Kasumi-1 (cell line): ENCODE measurements around the gene SELENOO.
"Not testable (repeated sequence)": the region's sequence is repeated elsewhere in the genome, so short reads cannot be mapped to it uniquely, and the experiment has no call there.

Experiments used
- DNase-seq, 2 experiments: peaks; one replicate each; lab custom pipeline; 2025; lab: John Stamatoyannopoulos, UW

SELENOO gene, protein sequence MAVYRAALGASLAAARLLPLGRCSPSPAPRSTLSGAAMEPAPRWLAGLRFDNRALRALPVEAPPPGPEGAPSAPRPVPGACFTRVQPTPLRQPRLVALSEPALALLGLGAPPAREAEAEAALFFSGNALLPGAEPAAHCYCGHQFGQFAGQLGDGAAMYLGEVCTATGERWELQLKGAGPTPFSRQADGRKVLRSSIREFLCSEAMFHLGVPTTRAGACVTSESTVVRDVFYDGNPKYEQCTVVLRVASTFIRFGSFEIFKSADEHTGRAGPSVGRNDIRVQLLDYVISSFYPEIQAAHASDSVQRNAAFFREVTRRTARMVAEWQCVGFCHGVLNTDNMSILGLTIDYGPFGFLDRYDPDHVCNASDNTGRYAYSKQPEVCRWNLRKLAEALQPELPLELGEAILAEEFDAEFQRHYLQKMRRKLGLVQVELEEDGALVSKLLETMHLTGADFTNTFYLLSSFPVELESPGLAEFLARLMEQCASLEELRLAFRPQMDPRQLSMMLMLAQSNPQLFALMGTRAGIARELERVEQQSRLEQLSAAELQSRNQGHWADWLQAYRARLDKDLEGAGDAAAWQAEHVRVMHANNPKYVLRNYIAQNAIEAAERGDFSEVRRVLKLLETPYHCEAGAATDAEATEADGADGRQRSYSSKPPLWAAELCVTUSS

DNA sequence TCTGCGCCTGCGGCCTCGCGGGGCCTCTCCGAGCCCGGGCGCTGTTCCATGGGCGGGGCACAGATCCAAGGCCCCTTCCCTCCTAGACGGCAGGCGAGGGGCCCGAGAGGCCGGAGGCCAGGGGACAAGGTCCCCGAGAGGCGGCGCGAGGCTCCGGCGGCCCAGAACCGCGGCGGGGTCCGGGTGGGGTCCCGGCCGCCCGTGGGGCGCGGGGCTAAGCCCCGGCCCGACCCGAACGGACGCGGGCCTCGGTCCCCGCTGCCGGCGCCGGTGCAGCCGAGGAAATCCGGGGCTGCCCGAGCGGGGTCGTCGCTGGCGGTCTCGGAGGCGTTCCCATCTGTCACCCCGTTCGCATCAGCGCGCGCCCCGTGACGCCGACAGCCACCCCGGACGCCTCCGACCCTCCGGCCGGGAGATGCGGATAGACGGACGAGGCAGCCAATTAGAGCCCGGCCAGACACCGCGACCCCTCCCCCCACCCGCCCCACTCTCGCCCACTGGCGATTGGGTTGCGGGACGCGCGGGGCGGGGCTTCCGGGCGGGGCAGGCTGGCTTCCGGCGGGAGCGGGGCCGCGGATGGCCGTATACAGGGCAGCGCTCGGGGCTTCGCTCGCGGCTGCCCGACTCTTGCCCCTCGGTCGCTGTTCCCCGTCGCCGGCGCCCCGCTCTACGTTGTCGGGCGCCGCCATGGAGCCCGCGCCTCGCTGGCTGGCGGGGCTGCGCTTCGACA, at the start of gene SELENOO:
Gene SELENOO, plus strand, starts transcription at position 551 of the 730 bp plus-strand sequence. Its CDS starts 26 bp downstream, at position 577.
- DNase-seq, result peak; percentile 85 to 91

DNA sequence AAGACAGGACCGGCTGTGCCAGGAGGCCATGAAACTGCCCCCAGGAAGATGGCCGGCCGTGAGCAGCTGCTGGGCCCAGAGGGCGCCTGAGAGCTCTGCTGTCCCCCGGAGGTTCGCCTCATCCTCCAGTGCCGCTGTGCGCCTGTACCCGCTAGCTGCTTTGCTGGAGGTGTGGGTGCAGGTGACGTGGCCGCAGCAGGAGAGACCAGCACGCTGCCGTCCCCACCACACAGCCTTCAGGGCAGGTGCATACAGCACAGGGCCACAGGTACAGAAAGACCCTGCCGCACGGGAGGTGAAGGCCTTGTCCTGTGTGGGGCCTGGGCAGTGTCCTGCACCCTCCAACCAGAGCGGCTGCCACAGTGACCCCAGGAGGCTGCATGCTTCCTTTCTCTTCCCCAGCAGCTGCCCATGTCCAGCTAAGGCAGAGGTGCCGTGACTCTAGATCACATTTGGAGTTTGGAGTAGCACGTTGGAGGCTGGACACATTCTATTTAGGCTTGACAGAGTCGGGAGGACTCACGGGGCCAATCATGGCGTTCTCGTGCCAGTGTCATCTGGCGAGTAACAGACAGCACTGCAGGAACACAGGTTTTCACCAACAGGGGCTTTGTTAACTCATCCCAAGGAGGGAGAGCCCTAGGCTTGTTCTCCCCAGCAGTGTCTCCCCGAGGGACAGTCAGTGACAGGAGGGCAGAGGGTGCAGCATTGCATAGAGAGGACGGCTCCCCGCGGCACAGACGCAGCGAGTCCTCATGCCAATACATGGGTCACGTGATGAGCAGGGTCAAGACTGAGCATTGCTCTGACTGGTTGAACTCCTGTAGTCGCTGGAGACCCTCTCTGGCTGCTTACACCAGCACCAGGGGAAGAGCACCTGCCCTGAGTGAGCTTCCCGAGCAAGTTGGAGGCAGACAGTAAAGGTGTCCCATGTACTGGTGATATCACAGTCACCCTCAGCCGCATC, 49.0 kb upstream of the SELENOO start:
- no peak for DNase-seq

DNA sequence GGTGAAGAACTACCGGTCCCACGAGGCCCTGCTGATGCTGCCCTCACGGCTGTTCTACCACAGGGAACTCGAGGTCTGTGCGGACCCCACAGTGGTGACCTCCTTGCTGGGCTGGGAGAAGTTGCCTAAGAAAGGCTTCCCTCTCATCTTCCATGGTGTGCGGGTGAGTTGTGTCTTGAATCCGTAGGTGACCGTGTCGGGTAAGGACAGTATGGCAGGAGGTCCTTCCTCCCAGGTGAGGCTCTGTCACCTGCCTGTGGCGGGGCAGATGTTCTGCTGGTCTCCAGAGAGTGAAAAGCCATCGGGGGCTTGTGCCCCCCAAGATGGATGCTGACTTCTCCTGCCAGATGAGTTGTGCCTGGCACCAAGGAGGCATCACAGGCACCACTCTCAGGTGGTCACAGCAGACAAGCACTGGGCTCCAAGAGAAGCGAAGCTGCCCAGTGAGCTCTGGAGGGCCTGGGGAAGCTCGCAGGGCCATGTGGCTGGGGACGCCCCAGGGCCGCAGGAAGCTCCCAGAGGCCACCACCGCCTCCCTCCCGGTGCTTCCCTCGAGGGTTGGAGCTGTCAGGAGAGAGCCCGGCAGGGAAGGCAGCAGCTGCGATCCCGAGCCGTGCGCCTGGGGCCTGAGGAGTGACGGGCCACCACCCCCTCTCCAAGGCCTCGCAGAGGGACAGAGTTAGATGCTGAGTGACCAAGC, 47.6 kb upstream of the SELENOO start:
- DNase-seq, result no peak

DNA sequence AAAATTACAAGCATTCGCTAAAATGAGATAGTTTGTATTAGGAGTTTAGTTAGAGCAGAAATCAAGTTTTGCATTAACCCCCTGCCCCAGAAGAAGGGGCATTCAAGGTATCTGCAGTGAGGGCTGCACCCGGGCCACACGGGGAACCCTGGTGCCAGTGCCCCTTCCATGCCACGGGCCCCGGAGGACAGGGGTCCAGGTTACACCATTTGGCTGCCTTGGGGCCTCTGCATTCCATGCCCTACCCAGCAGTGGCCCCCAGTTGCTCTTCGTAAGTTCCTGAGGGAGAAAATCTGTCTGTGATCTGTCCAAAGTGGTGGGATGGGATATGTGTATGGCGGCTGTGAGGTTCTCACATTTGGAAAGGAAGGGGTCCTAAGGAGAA, 47.1 kb upstream of the SELENOO start:
- no peak for DNase-seq

DNA sequence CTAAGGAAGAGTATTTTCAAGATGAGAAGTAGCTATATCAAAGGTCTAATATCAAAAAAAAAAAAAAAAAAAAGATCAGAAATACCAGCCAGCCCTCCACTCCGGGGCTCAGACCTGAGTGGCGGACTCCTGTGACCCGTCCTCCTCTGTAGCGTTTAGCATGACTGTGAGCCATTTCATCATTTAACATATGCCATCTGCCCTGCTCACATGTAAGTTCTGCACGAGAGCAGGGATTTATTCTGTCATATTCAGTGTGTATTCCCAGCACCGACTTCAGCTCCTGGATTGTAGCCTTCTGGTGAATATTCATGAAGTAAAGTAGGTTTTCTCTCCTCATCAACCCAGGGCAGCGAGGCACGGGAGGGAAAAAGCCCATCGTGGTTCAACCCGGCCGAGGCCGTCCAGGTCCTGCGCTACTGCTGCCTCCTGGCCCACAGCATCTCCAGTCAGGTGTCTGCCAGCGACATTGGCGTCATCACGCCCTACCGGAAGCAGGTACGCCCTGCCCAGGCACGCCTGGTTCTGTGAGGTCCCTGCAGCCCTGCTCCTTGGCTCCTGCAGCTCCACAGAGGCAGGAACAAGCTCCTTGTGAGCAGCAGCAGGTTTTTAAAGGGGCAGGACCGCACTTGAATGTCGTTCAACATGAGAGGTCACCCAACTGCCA, 43.0 kb upstream of the SELENOO start:
- DNase-seq, result no peak

DNA sequence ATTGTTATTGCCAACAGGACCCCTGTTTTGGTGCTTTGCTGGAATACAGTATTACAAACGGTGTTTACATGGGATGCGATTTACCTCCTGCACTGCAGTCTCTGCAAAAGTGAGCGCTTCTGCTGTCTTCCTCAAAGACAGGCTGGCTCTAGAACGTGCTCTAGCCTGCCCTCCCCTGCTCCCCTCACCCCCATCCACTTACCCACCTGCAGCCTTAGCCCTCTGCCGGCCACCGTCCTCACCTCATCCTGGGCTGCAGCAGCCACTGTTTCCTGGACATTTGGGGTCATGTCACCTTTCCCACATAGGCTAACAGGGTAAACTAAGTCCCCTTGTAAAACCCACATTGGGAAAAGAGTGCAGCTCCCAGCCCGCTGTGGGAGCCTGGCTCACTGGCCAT, 39.9 kb upstream of the SELENOO start:
- DNase-seq, result no peak

DNA sequence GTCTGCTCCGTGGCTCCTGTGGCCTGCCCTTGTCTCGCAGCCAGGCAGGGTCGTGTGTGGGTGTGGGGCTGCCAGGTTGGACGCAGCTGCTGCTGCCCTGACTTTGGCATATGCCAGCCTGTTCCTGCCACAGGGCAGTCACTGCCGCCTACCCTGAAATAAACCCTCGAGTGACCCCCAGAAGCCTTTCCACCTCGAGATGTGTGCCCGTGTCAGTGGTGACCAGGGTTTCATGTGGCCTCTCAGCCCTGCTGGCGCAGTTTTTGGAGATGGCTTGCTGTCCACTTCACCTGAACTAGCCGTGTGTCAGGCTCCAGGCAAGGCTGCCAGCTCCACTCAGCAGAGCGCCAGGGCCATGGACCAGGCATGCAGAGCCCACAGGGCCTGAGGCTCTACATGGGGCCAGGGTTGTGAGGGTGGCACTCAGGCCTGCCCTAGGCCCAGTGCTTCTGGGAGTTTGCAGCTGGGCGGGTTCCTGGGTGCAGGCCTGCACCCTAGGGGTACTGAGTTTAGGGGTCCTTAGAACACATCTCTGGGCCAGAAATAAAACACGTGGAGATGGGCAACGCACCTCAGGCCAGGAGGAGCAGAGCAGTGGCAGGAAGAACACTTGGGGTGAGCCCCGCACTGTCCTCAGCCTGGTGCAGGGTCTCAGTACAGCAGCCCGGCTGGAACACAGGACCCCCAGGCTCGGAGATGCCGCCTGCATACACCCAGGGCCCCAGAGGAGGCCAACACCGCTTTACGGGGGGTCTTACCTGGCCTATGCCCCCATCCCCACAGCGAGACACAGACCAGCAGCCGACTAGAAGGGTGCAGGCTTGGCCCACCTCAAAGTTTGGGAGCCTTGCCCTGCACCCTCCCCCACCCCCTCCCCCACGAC, 39.1 kb upstream of the SELENOO start:
- no peak for DNase-seq

DNA sequence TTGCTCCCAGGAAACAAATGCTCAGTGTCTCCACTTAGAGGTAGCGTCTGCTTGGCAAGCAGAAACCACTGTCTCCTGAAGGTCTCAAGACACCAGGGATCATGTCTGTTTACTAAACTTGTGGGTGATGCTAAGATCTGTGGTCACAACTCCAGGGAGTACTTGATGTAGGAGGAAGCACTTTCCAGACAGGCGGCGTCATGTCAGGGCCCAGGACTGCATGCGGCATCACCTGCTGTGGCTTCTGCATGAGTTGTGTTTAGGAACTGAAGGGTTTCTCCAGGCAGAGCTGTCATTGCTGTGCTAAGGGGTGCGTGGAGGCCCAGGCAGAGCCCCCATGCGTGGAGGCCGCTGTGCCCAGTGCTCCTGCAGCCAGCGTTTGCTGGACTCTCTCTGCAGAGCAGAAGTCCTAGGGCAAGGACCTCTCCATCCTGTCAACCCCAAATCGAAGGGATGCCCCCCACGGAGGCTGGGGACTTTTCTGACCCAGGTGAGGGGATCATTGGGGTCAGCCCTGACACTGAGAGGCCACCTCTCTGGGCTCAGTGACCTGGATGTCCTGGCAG, 38.3 kb upstream of the SELENOO start:
- DNase-seq, result no peak

DNA sequence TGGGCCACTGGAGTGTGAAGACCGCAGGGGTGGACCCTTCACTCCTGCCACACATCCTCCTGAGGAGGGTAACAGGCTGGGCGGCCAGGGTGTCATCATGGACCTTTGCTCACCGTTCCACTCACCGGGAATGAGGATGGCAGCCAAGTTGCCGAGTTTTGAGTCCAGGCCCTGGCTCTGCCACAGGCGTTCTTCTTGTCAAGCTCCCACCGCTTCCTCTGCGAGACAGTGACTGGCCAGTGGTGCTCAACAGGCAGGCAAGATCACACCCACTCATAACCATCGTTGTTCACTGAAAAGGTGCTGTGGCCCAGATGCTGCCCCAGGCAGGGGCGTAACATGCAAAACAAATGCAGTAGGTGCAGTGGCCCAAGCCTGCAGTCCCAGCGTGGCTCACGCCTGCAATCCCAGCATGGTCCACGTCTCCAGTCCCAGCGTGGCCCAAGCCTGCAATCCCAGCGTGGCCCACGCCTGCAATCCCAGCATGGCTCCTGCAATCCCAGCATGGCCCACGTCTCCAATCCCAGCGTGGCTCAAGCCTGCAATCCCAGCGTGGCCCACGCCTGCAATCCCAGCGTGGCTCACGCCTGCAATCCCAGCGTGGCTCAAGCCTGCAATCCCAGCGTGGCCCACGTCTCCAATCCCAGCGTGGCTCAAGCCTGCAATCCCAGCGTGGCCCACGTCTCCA, 35.2 kb upstream of the SELENOO start:
- no peak for DNase-seq

DNA sequence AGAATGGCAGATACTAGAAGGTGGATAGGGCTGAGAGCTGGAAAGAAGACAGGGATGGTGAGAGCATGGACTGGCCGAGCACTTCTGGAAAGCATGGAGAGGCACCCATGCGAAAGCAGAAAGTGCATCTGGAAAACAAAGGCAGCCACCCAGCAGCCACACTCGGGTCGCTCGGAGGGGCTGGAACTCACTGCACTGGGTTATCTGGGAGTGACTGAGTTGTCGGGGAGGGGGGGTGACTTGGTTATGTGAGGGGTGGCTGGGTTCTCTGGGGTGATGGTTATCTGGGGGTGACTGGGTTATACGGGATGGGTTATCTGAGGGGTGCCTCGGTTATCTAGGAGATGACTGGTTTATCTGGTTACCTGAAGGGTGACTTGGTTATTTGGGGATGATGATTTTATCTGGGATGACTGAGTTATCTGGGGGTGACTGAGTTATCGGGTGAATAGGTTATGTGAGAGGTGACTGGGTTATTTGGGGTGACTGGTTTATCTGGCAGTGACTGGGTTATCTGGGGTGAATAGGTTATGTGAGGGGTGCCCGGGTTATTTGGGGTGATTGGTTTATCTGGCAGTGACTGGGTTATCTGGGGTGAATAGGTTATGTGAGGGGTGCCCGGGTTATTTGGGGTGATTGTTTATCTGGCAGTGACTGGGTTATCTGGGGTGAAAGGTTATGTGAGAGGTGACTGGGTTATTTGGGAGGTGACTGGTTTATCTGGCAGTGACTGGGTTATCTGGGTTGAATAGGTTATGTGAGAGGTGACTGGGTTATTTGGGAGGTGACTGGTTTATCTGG, 32.9 kb upstream of the SELENOO start:
- no peak for DNase-seq

DNA sequence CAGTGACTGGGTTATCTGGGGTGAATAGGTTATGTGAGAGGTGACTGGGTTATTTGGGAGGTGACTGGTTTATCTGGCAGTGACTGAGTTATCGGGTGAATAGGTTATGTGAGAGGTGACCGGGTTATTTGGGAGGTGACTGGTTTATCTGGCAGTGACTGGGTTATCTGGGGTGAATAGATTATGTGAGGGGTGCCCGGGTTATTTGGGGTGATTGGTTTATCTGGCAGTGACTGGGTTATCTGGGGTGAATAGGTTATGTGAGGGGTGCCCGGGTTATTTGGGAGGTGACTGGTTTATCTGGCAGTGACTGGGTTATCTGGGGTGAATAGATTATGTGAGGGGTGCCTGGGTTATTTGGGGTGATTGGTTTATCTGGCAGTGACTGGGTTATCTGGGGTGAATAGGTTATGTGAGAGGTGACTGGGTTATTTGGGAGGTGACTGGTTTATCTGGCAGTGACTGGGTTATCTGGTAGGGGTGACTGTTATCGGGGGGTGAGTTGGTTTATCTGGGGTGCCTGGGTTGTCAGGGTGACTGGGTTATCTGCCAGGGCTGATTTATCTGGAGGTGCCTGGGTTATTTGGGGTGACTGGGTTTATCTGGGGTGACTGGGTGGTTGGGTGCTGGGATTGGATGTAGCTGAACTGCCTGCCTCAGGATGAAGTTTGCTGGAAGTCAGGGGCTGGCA, 32.2 kb upstream of the SELENOO start:
- DNase-seq, result not testable (repeated sequence)

DNA sequence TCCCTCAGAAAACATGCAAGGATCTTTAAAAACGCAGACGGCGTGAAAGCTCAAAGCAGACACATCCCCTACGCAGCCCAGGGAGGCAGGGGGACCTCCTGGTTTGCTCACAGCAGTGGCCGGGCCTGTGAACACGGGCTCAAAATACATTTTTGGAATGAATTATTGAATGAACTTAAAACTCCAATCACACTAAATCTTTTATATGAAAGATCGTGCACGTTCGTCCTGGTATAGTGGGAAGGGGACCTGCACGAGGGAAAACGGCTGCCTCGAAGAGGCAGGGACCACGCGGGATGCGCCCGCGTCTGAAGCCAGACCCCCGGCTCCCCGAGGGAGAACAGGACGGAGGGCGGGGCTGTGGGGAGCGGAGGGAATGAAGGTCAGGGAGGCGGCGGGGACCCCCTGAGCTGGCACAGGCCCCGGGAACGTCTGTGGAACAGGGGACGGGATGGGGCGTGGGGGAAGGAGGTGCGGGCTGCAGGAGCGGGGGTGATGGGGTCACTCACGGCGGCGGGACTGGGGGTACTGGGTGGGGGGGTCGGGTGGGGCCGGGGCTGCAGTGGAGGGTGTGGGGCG, 31.5 kb upstream of the SELENOO start:
- DNase-seq, result no peak

DNA sequence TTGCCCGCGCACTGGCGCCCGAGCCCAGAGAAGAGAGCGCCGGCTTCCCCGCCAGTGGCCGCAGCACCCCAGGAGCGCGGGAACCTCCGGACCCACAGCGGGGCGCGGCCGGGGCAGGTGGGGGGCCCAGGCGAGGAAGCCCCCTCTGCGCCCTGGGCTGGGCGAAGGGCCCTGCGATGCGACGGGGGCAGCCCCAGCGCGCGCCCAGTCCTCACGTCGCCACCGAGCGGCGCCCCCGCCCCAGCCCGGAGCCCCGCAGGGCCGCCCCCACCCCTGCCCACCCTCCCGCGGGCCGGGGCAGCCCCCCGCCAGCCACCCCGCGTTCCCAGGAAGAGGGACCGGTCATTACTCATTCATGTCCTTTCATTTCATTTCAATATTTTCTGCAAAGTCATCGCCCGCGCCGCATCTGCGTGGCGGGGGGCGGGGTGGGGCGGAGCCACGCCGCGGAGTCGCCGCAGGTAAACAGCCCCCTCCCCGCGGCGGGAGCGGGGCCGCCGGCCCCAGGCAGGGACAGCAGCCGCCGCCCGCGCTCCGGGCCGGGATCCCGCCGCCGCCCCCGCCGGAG, 31.0 kb upstream of the SELENOO start:
- DNase-seq, result no peak

DNA sequence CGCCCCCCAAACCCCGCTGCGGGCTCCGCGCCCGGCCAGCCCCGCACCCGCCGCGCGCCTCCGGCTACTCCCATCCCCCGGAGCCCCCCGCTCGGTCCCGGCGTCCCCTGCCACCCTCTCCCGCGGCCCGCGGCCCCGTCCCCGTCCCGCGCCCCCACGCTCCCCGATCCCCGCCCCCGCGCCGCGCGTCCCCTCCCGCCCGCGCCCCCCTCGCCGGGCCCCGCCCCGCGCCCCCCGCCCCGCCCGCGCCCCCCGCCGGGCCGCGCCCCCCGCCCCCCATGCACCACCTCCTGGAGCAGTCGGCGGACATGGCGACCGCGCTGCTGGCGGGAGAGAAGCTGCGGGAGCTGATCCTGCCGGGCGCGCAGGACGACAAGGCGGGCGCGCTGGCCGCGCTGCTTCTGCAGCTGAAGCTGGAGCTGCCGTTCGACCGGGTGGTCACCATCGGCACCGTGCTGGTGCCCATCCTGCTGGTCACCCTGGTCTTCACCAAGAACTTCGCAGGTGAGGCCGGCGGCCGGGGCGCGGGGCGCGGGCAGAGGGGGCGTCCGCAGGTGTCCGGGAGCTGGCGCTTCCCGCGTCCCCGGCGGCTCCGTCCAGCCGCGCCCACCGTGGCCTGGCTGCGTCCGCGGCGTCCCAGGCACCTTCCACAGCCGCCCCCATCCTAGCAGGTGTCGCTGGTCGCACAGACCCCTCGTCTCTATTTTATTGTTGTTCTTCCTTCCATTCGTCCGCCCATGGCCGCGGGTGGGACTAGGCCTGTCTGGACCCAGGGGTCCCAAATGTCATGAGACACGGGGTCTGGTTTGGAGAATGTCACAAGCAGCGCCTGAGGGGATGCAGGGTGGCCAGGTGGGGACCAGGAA, 30.1 kb upstream of the SELENOO start, which contains the start of gene PANX2:
Gene PANX2, plus strand, starts transcription at position 279 of the 866 bp plus-strand sequence. Its CDS starts 0 bp downstream, at position 279.
- DNase-seq, result no peak

DNA sequence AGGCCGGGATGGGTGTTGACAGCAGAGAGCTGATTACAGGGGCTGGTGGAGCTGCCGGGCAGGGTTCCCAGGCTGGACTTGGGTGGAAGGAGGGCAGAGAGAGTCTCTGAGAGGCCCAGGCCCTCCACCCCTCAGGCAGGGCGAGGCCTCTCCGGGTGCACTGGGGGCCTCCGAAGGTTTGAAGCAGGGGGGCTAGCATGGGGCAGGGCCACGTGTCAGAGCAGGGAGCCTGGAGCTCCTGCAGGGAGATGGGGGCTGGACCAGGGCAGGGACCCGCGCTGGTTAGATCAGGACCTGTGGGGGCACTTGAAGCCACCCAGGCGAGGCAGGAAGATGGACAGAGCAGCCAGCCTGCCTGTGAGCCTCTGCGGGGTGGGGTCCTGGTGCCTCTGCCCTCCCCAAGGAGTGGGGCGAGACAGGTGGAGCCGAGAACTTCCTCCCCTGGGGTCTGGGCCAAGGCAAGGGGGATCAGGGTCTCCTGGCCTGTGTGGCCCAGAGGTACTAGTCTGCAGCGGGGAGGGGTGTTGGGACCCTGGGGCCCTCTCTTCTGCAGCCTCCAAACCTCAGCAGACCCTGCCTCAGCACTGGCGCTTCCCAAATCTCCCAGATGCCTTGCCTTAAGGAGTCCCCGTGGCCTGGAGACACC, 29.4 kb upstream of the SELENOO start:
- DNase-seq, result no peak
